Stimulated activated CD4-positive, alpha-beta T cell treated with anti-CD3 and anti-CD28 coated beads, Interleukin-2, amount 100 ng/mL, for 4 hours (primary cell): ENCODE results near the gene TYMP.

Source experiments
- DNase-seq: peaks from one replicate; pipeline ENCODE4 v3.0.0-alpha.2; 2020; ENCODE audit warnings: low read depth

The TYMP gene

GRCh38 chr22:50483556-50483955 is 46.3 kb downstream of the TYMP start:
- DNase-seq = no peak

GRCh38 chr22:50483106-50483505 is 46.7 kb downstream of the TYMP start:
- no peak for DNase-seq

- DNase-seq = no peak
Measured at GRCh38 chr22:50482107-50483074, 47.4 kb downstream of the TYMP start.

- DNase-seq = peak; percentile 58
Measured at GRCh38 chr22:50481440-50482106, 48.2 kb downstream of the TYMP start, which contains the start of gene ADM2. Gene ADM2, plus strand, starts transcription at chr22:50481543. Its CDS starts 305 bp downstream, at chr22:50481848.

GRCh38 chr22:50481045-50481439 is 48.8 kb downstream of the TYMP start:
- DNase-seq = no peak

- DNase-seq = no peak
Measured at GRCh38 chr22:50479721-50480120, 50.1 kb downstream of the TYMP start.

- DNase-seq = no peak
Measured at GRCh38 chr22:50477923-50478322, 51.9 kb downstream of the TYMP start.

- no peak for DNase-seq
Measured at GRCh38 chr22:50476868-50477267, 52.9 kb downstream of the TYMP start.
